Measurements from ENCODE around the gene KCNIP4. TPM values are rescaled to one million over a fixed set of nuclear protein-coding genes. Genes with fewer than 3 reads are reported as not detected.
A peak's percentile ranks its signal among the peaks of the same experiment; 100 is the strongest.

The KCNIP4 gene
- total and polyA plus RNA-seq, 2 donors from 2014 or later, result 9.8 to 43.9 TPM

DNA sequence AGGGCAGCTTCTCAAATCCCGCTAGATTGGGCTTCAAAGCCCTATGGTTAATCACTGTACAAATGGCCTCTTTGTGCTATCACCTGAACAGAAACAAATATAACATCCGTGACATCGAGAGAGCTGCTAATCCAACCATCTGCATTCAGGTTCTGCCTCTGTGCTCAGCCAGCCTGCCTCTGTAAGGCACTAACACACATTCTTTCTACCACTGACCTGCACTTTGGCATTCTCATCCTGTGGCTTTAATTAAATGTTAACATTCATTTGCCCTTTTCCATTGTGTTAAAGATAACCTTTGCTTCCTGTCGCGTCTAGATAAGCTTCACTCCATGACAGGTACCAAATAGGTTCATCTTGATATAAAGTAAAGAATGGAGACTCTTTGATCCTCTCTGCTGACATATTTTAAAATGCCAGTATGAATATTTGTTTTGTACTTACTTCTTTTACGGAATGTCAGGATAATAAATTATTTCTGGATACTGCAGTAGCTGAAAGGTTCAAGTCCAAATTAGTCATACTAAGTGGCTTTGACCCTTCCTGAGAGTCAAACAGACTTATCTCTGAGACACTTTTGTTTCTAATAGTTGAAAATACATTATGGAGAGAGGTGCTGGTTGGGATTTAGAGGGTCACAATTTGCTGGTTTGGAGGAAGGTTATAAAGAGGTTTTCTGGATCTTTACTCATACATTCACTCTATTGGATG lies 742.6 kb downstream of the KCNIP4 start:
- H3K4me1 ChIP-seq (ENCODE audit: control insufficient read depth in 2 of 3, insufficient read depth in 2 of 3, low read depth in 1 of 3, low read length in 3 of 3), result no peaks in the 10 kb centered on the region
- no peak overlapping the region for H3K27ac ChIP-seq (ENCODE audit: low read depth in 2 of 2, low read length in 2 of 2)
- no peak overlapping the region for H3K4me3 ChIP-seq (ENCODE audit: low read length in 3 of 3)
- DNase-seq (peak in 3 of 5 donors; percentile 11 to 35 (median 18)), FAIRE-seq (no peak)
- TF ChIP-seq, protein P1, sequence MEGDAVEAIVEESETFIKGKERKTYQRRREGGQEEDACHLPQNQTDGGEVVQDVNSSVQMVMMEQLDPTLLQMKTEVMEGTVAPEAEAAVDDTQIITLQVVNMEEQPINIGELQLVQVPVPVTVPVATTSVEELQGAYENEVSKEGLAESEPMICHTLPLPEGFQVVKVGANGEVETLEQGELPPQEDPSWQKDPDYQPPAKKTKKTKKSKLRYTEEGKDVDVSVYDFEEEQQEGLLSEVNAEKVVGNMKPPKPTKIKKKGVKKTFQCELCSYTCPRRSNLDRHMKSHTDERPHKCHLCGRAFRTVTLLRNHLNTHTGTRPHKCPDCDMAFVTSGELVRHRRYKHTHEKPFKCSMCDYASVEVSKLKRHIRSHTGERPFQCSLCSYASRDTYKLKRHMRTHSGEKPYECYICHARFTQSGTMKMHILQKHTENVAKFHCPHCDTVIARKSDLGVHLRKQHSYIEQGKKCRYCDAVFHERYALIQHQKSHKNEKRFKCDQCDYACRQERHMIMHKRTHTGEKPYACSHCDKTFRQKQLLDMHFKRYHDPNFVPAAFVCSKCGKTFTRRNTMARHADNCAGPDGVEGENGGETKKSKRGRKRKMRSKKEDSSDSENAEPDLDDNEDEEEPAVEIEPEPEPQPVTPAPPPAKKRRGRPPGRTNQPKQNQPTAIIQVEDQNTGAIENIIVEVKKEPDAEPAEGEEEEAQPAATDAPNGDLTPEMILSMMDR (IDR thresholded peaks at IDR 0.05; ENCODE audit: borderline replicate concordance, extremely low read depth, insufficient read depth), result no peak
- no peaks in the 10 kb centered on the region for H3K27me3 ChIP-seq (ENCODE audit: control insufficient read depth, insufficient read depth, low read length)
- H3K9me3 ChIP-seq (ENCODE audit: control insufficient read depth in 2 of 3, insufficient read depth in 1 of 3, low read length in 3 of 3), result no peaks in the 10 kb centered on the region
- H3K9ac ChIP-seq (ENCODE audit: low read length in 3 of 3), result no peak overlapping the region
- H3K36me3 ChIP-seq (ENCODE audit: control insufficient read depth in 2 of 3, insufficient read depth in 3 of 3, low read length in 3 of 3), result no peaks in the 10 kb centered on the region
- intact Hi-C loops (cut with DNase I), result no loop called here

DNA sequence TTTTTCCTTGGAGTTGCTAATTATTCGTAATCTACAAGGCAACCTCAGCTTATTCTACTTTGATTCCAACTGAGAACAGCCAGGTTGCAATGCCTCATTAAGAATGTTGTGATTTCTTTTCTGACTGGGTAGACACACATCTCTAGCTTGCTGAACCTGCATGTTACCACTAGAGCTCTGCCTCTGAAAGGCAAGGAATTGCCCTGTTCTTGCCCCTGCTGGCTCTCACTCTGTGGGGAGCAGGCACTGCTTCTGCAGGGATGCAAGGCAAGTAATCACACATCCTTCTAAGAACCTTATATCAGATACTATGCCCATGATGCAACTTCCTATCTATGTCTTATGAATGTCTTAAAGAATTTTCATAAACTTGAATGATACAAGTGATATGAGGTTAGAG lies 745.2 kb downstream of the KCNIP4 start:
- intact Hi-C loops (cut with DNase I), result no loop called here
- Histone ChIP-seq H3K36me3 (ENCODE audit: control insufficient read depth in 2 of 3, insufficient read depth in 3 of 3, low read length in 3 of 3) (no peaks in the 10 kb centered on the region), H3K4me3 (ENCODE audit: low read length in 3 of 3) (no peak overlapping the region), H3K9me3 (ENCODE audit: control insufficient read depth in 2 of 3, insufficient read depth in 1 of 3, low read length in 3 of 3) (no peaks in the 10 kb centered on the region), H3K9ac (ENCODE audit: low read length in 3 of 3) (no peak overlapping the region), H3K27me3 (ENCODE audit: control insufficient read depth, insufficient read depth, low read length) (no peaks in the 10 kb centered on the region), H3K4me1 (ENCODE audit: control insufficient read depth in 2 of 3, insufficient read depth in 2 of 3, low read depth in 1 of 3, low read length in 3 of 3) (no peaks in the 10 kb centered on the region), H3K27ac (ENCODE audit: low read depth in 2 of 2, low read length in 2 of 2) (no peak overlapping the region)
- TF ChIP-seq, protein P1 (IDR thresholded peaks at IDR 0.05; ENCODE audit: borderline replicate concordance, extremely low read depth, insufficient read depth), result no peak
- FAIRE-seq (no peak), DNase-seq (no peak)

DNA sequence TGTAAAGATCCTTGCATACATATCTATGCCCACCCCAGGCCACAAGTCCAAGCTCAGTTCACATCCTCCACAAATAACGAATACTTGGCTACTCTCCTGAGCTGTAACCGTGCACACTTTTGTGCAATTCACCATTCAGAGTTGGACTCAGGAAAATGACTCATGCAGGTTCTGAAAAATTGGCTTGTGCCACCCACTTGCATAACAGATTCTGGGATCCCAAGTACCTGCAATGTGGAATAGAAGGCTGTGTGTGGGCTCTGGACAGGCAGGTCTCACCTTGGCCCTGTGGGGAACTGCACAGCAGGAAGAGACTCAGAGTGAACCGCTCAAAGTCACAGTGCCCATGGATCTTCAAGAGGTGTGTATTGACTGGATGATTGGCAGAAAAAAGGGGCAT lies 745.6 kb downstream of the KCNIP4 start:
- no peaks in the 10 kb centered on the region for H3K27me3 ChIP-seq (ENCODE audit: control insufficient read depth, insufficient read depth, low read length)
- DNase-seq (no peak), FAIRE-seq (no peak)
- no peak overlapping the region for H3K4me3 ChIP-seq (ENCODE audit: low read length in 3 of 3)
- H3K36me3 ChIP-seq (ENCODE audit: control insufficient read depth in 2 of 3, insufficient read depth in 3 of 3, low read length in 3 of 3), result no peaks in the 10 kb centered on the region
- no peaks in the 10 kb centered on the region for H3K4me1 ChIP-seq (ENCODE audit: control insufficient read depth in 2 of 3, insufficient read depth in 2 of 3, low read depth in 1 of 3, low read length in 3 of 3)
- TF ChIP-seq, protein P1 (IDR thresholded peaks at IDR 0.05; ENCODE audit: borderline replicate concordance, extremely low read depth, insufficient read depth), result no peak
- H3K27ac ChIP-seq (ENCODE audit: low read depth in 2 of 2, low read length in 2 of 2), result no peak overlapping the region
- H3K9me3 ChIP-seq (ENCODE audit: control insufficient read depth in 2 of 3, insufficient read depth in 1 of 3, low read length in 3 of 3), result no peaks in the 10 kb centered on the region
- intact Hi-C loops (cut with DNase I), result no loop called here
- H3K9ac ChIP-seq (ENCODE audit: low read length in 3 of 3), result no peak overlapping the region

DNA sequence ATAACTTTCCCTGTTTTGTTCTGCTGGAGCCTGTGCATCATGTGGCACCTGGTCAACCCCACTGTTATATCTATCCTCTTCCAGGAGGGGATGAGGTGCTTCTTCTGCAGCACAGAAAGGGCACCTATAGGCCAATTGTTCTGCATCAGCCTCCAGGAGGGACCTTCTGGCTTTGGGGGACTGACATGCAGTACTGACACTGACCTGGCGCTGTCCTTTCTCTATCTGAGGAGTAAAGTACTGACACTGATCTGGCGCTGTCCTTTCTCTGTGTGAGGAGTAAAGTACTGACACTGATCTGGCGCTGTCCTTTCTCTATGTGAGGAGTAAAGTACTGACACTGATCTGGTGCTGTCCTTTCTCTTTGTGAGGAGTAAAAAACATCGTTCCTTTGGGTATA lies 749.9 kb downstream of the KCNIP4 start:
- no peaks in the 10 kb centered on the region for H3K27me3 ChIP-seq (ENCODE audit: control insufficient read depth, insufficient read depth, low read length)
- no peaks in the 10 kb centered on the region for H3K4me1 ChIP-seq (ENCODE audit: control insufficient read depth in 2 of 3, insufficient read depth in 2 of 3, low read depth in 1 of 3, low read length in 3 of 3)
- no peaks in the 10 kb centered on the region for H3K36me3 ChIP-seq (ENCODE audit: control insufficient read depth in 2 of 3, insufficient read depth in 3 of 3, low read length in 3 of 3)
- TF ChIP-seq, protein P1 (IDR thresholded peaks at IDR 0.05; ENCODE audit: borderline replicate concordance, extremely low read depth, insufficient read depth), result no peak
- intact Hi-C loops (cut with DNase I), result no loop called here
- DNase-seq, result no peak
- no peak overlapping the region for H3K9ac ChIP-seq (ENCODE audit: low read length in 3 of 3)
- FAIRE-seq, result no peak
- H3K9me3 ChIP-seq (ENCODE audit: control insufficient read depth in 2 of 3, insufficient read depth in 1 of 3, low read length in 3 of 3), result no peaks in the 10 kb centered on the region
- H3K4me3 ChIP-seq (ENCODE audit: low read length in 3 of 3), result no peak overlapping the region
- no peak overlapping the region for H3K27ac ChIP-seq (ENCODE audit: low read depth in 2 of 2, low read length in 2 of 2)

Measured in kidney (tissue), 14 donors.